ENCODE measurements around the gene RASAL2.

Gene RASAL2

DNA sequence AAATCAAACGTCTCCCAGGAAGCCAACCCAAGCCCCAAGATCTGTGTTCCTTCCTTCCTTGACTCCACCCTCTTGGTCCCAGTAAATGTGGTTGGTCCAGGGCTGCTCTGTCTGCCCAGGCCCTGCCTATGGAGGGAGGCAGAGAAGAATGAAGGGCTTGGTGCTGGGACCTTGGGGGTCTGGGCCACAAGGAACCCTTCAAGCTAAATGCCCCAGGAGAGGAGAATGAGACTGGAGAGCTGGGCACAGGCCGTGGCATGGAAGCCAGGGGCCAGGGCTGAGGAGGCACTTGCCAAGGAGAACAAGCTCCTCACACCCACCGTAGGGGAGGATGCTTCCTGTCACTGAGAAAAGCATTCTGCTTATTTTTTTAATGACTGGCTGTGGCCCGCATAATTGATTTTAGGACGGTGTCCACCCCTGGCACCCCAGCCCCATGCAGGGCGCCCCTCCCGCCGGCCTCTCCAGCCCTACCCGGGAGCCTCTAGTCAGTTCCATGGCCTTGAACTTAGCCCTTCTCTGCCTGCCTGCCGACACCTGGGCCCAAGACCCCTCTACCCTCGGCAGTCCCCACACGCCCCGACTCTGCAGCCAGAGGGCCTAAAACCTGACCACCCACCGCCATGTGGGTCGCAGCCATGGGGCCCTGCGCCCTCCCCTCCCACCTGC lies 402.0 kb downstream of the RASAL2 start:
- in situ Hi-C loops (cut with HindIII; ENCODE audit: low sequenced_read_pairs): no loop called here
- TF ChIP-seq, protein P1, sequence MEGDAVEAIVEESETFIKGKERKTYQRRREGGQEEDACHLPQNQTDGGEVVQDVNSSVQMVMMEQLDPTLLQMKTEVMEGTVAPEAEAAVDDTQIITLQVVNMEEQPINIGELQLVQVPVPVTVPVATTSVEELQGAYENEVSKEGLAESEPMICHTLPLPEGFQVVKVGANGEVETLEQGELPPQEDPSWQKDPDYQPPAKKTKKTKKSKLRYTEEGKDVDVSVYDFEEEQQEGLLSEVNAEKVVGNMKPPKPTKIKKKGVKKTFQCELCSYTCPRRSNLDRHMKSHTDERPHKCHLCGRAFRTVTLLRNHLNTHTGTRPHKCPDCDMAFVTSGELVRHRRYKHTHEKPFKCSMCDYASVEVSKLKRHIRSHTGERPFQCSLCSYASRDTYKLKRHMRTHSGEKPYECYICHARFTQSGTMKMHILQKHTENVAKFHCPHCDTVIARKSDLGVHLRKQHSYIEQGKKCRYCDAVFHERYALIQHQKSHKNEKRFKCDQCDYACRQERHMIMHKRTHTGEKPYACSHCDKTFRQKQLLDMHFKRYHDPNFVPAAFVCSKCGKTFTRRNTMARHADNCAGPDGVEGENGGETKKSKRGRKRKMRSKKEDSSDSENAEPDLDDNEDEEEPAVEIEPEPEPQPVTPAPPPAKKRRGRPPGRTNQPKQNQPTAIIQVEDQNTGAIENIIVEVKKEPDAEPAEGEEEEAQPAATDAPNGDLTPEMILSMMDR (IDR thresholded peaks at IDR 0.05; ENCODE audit: low read depth, low read length): no peak
- no peak for DNase-seq (ENCODE audit: low read depth, low spot score)
- H3K4me3 ChIP-seq (ENCODE audit: low read depth, low read length): no peak overlapping the region

DNA sequence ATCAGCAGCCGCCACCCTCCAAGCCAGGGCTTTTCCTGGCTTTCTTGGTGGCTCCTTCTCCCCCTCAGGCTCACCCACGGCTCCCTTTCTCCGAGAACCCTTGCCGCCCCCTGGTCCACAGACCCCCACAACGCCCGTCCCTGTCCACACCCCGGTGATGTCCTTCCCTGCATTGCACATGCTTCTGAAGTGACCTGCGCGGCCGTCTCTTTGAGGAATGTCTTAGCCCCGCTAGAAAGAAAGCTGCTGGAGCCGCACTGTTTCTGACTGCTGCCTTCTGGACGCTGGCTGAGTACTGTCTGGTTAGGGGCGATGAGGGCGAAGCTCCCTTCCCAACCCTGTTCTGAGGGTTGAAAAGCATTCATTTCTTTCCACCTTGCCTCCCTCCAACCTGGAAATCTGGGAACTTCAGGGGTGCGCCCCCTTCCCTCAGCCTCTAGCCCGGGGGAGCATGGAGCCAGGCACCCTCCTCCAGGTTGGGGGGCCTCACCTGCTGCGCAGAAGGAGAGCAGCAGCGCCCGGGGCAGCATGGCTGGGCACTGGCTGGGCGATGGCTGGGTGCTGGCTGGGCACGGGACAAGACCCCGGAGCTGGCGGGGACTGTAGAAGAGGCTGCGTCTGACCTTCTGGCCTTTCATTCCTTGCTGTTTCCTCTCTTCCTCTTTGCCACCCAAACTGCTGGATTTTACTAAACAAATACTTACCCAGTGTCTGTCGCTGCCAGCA lies 402.7 kb downstream of the RASAL2 start, which contains the start of gene CLEC20A:
Gene CLEC20A, minus strand, starts transcription at position 555 of the 726 bp plus-strand sequence. Its CDS starts 25 bp downstream, at position 530.
- H3K4me3 ChIP-seq (ENCODE audit: low read depth, low read length): no peak within 1 kb of the TSS
- in situ Hi-C loops (cut with HindIII; ENCODE audit: low sequenced_read_pairs): no loop called here
- no peak for DNase-seq (ENCODE audit: low read depth, low spot score)
- TF ChIP-seq, protein P1 (IDR thresholded peaks at IDR 0.05; ENCODE audit: low read depth, low read length): no peak

DNA sequence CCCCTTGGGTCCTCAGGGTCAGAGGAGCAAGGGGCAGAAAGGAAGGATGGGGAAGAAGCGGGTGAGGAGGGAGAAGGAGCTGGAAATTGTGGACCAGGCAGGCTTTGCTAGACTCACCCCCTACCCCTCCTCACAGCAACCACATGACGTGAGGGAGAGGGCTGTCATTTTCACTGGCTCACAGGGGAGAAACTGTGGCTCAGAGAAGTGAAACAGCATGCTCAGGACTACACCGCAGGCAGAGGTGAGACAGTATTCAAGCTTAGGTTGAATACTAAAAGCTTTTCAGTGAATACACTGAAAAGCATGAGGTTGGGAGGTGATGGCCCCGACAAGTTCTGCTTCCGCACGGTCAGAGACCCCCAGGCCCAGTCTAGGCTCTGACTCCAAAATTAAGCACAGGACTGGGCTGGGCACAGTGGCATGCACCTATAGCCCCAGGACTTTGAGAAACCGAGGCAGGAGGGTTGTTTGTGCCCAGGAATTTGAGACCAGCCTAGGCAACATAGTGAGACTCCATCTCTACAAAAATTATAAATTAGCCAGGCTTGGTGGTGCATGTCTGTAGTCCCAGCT lies 404.1 kb downstream of the RASAL2 start:
- no peak overlapping the region for H3K4me3 ChIP-seq (ENCODE audit: low read depth, low read length)
- in situ Hi-C loops (cut with HindIII; ENCODE audit: low sequenced_read_pairs): no loop called here
- no peak for DNase-seq (ENCODE audit: low read depth, low spot score)
- TF ChIP-seq, protein P1 (IDR thresholded peaks at IDR 0.05; ENCODE audit: low read depth, low read length): no peak

DNA sequence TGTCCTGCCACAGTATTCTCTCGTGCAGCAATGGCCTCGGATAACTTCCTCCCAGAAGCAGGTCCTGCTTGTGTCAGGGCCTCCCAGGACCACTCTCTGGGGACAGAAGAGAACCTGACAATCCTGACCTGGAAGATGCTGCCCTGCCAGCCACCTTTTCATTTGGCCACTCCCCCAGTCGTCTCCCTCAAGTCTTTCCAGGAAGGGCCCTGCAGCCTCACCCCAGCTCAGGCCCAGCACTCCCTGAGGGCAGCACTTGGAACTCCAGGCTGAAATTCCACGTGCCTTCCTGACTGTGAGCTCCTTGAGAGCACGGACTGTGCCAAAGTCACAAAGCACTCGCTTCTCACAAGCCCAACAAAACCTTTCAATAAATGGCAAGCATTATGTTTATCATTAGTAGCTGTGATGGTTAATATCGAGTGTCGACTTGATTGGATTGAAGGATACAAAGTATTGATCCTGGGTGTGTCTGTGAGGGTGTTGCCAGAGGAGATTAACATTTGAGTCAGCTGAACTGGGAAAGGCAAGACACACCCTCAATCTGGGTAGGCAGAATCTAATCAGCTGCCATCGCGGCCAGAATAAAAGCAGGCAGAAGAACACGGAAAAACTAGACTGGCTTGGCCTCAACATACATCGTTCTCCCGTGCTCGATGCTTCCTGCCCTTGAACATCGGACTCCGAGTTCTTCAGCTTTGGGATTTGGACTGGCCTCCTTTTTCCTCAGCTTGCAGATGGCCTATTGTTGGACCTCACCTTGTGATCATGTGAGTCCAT lies 405.2 kb downstream of the RASAL2 start:
- TF ChIP-seq, protein P1 (IDR thresholded peaks at IDR 0.05; ENCODE audit: low read depth, low read length): no peak
- no peak overlapping the region for H3K4me3 ChIP-seq (ENCODE audit: low read depth, low read length)
- DNase-seq (ENCODE audit: low read depth, low spot score): no peak
- in situ Hi-C loops (cut with HindIII; ENCODE audit: low sequenced_read_pairs): no loop called here

DNA sequence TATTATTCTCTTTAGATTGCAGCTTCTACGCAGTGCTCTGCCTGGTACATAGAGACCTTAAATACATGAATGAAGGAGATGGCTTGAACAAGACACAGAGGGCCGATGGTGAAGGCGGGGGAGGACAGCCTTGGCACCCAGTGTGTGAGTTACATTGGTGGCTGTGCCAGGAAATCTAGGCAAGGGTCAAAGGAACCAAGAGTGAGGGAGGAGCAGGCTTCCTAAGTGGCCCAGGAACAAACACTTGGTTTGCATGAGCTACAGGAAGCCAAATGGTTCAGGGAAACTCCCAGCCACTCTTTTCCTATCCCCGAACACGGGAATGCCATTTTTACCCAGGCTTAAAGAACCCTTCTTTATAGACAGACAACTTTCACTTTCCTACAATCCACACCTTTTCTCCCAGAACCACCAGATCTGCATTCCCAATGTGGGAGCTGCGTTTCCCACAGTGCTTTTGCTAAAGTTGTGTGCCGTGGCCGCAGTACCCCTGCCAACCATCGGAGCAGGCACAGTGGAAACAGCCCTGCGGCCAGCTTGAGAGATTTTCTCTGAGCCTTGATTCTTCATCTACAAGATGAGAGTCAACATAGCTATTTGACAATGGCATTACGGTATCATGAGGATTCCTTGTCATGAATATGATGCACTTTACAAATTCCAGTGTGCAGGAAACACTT lies 406.3 kb downstream of the RASAL2 start:
- TF ChIP-seq, protein P1 (IDR thresholded peaks at IDR 0.05; ENCODE audit: low read depth, low read length): peak; percentile 35
- DNase-seq (ENCODE audit: low read depth, low spot score): no peak

More for the DNA sequence above, 406.3 kb downstream of the RASAL2 start:
- H3K4me3 ChIP-seq (ENCODE audit: low read depth, low read length): no peak overlapping the region
- in situ Hi-C loops (cut with HindIII; ENCODE audit: low sequenced_read_pairs): no loop called here

All from astrocyte of the spinal cord (primary cell).